HG03469 (cell line): ENCODE data around the gene SLC22A5.
"Not testable (repeated sequence)": the region's sequence is repeated elsewhere in the genome, so short reads cannot be mapped to it uniquely, and the experiment has no call there.

Experiments used
- ATAC-seq: cut with Tn5 transposase; IDR thresholded peaks from one replicate; pipeline ENCODE4 v1.9.1; 2021; ENCODE audit warnings: mild to moderate bottlenecking, moderate library complexity, moderate number of reproducible peaks; ENCODE audit not compliant: unreplicated experiment

Gene SLC22A5

DNA sequence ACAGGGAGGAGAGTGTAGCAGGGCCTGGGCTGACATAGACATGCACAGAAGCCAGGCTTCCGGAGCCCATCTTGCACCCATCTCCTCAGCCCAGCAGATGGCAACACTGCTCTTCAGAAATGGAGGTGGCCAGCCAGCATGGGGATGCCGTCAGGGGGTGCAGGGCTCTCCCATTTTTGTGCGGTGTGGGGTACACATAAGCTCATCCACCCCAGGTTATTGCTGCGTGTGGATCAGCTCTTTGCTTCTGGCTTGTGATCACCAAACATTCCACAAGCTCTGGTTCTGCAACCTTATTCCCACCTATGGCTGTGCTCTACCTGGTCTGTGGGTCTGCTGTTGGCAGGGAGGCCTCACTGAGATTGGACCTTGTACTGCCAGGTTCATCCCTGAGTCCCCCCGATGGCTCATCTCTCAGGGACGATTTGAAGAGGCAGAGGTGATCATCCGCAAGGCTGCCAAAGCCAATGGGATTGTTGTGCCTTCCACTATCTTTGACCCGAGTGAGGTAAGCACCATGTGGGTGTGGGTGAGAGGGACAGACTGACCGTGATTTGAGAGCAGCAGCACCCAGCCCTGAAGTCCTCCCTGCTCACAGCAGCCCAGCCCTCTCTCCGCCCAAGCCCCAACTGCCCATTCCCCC lies 17.3 kb downstream of the SLC22A5 start:
- ATAC-seq = no peak

DNA sequence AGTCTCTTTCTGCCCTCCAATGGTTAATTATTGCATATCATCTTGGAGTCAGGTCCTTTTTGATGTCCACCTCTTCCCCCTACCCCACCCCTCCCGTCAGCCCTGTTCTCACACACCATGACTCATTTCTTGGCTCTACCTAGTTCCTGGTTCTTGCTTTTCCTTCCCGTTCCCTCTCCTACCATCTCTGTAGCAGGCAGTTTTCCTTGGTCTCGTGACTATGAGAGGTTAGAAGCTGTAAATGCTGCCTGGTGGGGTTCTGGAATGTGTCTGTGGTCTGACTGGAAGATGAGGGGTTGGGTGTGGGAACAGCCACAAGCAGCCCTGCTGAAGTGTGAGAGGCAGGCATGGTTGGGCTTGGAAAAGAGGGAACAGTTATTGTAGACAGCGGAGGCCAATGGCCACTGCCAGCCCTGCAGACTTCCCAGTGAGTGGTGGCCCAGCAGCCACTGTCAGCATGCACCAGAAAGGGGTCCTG lies 18.2 kb downstream of the SLC22A5 start:
- no peak for ATAC-seq

DNA sequence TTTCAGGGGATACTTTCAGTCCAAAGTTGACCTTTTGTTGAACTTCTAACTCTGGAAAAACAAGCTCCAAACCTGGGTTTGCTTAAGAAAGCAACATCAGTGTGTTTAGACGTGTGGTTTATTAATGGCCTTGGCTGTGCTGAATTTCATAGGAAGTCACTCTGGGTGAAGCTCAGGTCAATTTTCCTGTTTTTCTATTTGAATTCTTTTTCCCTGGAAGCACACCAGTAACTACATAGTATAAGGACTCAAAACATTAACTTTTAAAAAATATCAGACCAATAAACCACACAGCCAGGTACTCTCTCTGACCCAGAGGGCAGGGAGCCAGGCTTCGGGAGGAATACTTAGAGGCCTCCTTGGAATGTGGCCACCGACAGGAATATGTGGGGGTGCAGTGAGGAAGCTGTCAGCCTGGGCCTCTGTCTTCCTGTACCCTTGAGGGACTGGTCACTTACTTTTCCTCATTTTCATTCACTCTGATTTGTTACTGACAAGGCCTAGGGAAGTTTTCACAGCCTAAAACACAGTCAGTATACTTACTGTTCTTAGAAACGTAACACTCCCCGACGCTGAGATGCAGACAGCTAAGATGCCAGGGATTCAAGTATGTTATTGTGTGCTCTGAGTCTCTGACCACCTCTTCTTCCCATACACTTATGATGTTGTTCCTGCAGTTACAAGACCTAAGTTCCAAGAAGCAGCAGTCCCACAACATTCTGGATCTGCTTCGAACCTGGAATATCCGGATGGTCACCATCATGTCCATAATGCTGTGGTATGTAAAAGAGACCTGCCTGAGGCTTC lies 18.9 kb downstream of the SLC22A5 start:
- ATAC-seq = no peak

DNA sequence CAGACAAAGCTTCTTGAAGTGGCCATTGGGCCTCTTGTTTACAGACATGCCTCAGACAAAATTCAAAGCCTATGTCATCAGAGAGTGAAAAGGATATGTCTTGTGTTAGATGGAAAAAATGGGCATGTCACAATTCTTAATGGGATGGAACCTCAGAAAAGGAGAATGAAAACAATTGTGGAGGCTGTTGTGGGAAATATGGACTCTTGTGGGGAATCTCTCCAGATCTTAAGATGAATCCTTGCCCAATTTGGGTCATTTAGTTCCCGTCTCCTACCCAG lies 19.5 kb downstream of the SLC22A5 start:
- ATAC-seq = no peak

DNA sequence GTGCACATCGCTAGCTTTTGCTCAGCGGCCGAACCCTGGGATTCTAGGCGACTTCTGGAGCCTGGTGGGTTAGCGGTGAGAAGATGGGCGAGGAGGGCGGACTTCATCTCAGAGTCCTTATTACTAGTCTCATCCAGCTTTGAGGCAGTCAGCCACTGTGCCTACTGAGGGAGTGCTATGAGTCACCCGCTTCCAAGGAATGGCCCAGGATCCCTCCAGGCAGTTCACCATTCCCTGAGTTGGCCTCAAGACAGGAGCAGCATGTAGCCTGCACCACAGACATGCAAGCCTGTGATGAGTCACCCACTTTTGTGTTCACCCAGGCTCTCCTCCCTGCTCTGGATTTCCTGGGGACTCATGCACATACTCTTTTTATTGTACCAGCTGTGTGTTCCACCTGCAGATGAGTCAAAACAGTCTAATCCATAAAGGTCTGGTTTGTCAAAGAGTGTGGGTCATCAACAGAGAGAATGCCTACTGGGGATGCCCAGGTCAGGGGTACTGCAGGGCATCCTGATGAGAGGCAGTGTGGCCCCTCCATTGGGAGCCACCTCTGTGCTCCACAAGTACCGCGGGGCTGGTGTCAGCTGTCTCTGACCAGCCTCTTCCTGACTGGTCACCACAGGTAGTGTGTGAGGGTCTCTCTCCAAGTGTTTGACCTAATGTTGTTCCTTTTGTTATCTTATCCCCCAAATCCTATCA lies 20.2 kb downstream of the SLC22A5 start:
- ATAC-seq = no peak

DNA sequence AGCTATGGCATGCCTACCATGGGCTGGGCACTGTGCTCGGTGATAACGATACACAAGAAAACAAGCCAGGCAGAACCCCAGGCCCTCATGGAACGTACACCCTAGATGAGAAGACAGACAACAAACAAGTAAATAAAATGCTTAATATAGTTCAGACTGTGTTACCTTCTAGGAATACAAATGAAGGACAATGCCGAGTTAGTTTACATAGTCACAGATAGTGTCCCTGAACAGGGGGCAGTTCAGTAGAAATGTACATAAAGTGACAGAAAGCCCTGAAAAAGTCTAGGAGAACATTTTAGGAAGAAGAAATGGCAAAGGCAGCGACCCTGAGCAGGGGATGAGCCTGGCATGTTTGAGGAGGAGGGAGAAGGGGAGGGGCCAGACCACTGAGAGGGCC lies 21.7 kb downstream of the SLC22A5 start:
- ATAC-seq = no peak

DNA sequence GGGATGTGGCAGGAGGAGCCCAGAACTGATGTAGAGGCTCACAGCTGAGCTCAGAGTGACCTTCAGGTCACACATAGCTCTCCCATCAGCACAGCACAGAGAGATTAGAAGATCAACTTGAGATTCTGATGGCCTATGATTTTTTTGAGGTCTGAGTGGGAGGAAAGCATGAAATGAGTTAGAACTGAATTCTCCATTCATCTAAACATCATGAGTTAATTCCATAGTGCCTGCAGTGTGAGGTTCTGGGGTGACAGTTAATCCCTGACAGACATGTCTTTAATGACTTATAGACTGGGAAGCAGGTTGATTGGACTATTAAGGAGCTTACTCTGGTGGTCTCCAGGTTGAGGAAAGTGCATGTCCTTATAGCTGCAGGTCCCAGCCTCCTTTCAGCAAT lies 22.4 kb downstream of the SLC22A5 start:
- ATAC-seq = no peak

DNA sequence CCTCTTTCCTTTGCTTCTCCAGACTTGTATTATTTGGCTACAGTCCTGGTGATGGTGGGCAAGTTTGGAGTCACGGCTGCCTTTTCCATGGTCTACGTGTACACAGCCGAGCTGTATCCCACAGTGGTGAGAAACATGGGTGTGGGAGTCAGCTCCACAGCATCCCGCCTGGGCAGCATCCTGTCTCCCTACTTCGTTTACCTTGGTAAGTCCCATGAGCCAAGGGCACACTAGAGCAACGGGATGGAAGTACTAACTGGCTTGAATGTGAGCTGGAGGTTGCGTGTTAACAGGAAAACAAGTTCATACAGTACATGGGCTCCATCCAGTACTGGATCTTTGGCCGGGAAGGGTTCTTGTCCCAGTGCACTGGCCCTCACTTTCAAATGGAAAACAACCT lies 22.9 kb downstream of the SLC22A5 start:
- ATAC-seq = no peak

DNA sequence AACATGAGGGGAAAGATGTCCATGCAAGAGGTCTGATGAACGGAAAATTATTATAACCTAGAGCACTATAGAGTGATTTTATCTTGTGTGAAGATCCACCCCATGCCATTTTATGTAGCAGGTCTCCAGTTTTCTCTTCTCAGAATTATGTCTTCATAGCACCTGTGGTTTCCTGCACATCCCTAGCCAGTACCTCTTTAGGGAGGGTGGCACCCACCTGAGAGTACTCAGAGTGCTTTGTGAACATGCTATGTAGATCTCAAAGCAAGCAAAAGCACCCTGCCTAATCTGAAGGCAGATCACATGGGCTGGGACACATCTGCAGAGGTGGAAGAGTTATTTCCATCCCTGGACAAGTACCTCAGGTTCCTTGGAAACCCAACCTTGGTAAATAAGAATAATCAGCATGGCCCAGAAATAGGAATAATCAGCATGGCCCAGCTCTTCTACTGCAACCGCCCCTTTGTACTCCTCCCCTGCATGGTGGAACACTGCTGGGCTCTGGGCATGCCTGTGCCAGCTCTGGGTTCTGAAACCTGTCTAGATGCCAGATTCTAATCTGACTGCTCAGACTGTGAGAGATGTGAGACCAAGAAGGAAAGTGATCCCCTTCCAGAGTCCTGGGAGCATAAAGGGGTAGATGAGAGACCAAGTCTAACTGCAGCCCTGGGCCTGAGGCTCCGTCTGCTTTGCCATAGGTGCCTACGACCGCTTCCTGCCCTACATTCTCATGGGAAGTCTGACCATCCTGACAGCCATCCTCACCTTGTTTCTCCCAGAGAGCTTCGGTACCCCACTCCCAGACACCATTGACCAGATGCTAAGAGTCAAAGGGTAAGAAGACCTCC lies 23.7 kb downstream of the SLC22A5 start:
- ATAC-seq = no peak

DNA sequence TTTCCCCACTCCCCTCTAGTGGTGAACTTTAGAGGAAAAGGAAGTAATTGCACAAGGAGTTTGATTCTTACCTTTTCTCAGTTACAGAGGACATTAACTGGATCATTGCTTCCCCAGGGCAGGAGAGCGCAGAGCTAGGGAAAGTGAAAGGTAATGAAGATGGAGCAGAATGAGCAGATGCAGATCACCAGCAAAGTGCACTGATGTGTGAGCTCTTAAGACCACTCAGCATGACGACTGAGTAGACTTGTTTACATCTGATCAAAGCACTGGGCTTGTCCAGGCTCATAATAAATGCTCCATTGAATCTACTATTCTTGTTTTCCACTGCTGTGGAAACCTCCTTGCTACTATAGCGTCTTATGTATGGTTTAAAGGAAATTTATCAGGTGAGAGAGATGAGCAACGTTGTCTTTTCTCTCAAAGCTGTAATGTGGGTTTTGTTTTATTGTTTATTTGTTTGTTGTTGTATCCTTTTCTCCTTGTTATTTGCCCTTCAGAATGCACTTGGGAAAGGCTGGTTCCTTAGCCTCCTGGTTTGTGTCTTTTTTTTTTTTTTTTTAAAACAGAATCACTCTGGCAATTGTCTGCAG lies 25.3 kb downstream of the SLC22A5 start:
- ATAC-seq = peak; percentile 64

DNA sequence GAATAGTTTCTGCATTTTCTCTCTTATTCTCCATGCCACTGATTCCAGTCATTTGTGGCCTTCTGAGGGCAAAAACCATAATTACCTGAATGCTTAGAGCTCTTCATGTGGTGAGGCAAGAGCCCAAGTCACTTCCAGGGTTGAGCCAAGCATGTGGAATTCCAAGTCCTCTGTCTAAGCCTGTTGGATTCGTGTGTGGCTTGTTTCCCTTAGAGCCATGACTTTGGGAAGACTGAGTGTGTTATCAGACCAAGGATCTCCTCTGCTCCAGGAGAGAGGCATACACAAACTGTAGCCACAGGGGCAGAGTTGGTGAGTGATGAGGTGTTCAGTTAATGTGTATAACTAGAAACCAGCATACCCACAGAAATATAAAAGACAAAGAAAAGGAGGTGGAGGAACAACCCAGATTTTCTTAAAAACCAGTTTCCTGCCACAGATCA lies 27.1 kb downstream of the SLC22A5 start:
- no peak for ATAC-seq

DNA sequence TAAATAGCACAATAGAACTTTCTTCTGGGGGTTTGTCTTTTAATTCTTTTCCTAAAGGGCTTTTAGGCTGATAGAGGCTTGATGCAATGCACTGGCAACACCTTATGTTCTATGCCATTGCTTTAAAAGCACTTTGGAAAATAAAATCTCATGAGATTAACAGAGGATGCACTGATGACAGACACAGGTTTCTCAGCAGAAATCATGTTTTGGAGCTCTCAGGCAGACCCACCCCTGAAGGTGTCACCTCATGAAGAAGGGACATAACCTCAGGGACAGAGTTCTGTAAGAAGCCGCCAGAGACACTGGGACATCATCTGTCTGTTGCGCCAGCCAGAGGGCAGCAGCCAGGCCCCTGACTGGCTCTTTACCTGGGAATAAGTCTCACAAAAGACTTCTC lies 27.7 kb downstream of the SLC22A5 start:
- ATAC-seq = no peak

DNA sequence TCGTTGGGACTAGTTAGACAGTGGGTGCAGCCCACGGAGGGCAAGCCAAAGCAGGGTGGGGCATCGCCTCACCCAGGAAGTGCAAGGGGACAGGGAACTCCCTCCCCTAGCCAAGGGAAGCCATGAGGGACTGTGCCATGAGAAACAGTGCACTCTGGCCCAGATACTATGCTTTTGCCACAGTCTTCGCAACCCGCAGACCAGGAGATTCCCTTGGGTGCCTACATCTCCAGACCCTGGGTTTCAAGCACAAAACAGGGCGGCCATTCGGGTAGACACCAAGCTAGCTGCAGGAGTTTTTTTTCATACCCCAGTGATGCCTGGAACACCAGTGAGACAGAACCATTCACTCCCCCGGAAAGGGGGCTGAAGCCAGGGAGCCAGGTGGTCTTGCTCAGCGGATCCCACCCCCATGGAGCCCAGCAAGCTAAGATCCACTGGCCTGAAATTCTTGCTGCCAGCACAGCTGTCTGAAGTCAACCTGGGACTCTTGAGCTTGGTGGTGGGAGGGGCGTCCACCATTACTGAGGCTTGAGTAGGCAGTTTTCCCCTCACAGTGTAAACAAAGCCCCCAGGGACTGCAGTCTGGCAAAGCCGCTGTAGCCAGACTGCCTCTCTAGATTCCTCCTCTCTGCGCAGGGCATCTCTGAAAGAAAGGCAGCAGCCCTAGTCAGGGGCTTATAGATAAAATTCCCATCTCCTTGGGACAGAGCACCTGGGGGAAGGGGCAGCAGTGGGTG lies 28.6 kb downstream of the SLC22A5 start:
- not testable (repeated sequence) for ATAC-seq

DNA sequence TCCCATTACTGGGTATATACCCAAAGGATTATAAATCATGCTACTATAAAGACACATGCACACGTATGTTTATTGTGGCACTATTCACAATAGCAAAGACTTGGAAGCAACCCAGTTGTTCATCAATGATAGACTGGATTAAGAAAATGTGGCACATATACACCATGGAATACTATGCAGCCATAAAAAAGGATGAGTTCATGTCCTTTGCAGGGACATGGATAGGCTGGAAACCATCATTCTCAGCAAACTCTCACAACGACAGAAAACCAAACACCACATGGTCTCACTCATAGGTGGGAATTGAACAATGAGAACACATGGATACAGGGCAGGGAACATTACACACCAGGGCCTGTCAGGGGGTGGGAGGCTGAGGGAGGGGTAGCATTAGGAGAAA lies 34.5 kb downstream of the SLC22A5 start:
- not testable (repeated sequence) for ATAC-seq

DNA sequence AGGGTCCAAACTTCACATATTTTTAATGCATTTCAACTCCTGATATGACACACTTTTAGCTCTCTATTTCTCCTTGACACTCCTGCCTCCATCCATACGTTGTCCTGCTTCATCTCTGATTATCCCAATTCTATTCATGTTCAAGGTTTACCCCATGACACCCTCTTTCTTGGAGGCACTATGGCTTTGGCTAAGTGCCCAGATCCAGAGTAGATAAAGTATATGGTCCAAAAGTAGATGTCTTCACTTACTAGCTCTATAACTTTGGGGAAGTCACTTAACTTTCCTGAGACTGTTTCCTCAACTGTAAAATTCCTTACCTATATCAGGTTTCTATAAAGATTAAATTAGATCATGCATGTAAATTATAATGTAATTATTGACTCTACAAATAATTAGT lies 36.1 kb downstream of the SLC22A5 start:
- no peak for ATAC-seq

DNA sequence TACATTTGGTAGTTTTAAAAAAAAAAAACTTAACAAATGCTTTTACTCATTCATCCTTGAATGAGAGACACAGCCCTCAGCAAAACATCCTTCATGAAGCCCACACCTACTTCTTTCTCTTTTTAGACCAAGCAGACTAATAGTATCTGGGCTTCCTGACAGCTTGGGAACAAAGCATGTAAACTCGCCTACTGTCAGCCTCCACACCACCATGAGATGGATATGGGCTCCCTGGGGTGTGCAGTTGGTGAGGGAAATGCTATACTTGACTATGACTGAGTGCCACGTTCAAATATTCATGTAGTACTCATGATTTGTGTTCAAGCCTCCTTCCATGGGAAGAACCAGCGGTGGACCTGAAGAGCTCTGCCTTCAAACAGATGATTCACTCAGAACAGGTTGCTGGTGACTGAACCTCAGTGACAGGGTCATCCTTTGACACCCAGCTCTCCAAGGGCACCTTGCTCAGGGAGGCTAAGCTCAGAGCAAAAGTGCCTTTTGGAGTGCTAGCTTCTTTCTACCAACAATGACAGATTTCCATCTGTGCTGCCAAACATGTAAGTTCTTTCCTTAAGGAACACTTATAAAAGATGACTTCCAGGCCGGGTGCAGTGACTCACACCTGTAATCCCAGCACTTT lies 36.8 kb downstream of the SLC22A5 start:
- ATAC-seq = no peak

DNA sequence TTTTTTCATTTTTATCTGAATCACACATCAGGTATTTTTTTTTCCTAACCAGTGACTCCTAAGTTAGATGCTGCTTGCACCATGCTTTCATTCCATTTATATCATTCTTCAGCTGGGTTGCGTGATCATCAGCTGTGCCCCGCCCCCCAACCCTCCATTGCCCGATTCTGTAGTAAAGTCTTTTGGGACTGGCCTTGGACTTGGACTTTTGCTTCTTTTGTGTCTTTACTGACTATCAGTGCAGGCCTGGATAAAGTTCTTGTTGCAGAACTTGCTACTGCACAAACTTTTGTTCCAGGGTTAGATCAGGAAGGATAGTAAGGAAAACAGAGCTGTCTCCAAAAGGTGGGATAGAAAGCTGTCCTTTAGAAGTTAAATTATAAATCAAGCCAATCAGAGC lies 38.5 kb downstream of the SLC22A5 start:
- no peak for ATAC-seq

DNA sequence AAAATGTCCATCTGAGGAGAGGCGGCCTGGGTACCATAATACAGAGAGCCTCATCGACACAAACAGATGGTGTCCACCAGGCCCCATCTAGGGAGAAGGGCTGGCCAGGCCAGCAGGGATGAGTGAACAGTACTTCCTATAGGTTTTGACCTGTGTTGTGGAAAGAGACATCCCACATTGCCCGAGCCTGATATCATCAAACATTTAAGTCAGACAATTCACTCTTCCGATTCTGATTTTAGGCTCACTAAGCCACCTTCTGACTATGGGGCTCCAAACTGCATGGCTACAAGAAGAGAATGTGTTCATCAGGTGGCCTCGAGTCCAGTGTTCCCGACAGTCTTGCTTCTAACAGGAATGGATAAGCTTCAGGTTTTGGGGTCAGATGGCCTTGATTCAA lies 38.9 kb downstream of the SLC22A5 start:
- ATAC-seq = no peak

DNA sequence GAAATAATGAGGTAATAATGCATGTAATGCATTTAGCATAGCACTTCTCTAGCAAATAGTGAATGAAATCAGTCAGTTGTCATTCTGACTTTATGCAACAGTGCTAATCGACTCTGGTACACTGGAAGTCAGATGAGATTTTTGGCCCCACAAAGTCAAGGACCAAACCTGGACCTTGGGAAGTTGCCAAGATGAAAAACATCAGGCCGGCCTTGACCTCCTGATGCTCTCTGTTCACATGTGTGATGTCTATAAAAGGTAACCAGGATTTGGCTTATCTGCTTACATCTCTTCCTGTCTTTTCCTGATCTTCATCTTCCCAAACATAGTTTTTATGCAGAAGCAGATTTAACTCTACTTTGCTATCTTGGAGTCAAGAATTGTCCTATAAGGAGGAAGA lies 39.5 kb downstream of the SLC22A5 start:
- ATAC-seq = no peak
